K562 (cell line): ENCODE data around the gene ABHD3. TPM values are rescaled to one million over a fixed set of nuclear protein-coding genes. Genes with fewer than 3 reads are reported as not detected.
A peak's percentile ranks its signal among the peaks of the same experiment; 100 is the strongest.

Experiments
- CHD1 ChIP-seq: fragments of 200-600 bp; sonication (generic); IDR thresholded peaks from one replicate; pipeline ENCODE4 v1.6.1; 2012; ENCODE audit warnings: mild to moderate bottlenecking, moderate library complexity, low read length, inconsistent platforms
- COPS2 ChIP-seq: fragments of 450-650 bp; conservative IDR thresholded peaks from 2 replicates; pipeline ENCODE4 v1.6.1; 2016; ENCODE audit warnings: mild to moderate bottlenecking, moderate library complexity
- HCFC1 ChIP-seq: IDR thresholded peaks from 2 replicates; pipeline ENCODE4 v1.6.1; 2012; ENCODE audit warnings: low read depth, low read length, improper control_type of control experiment
- HDAC8 ChIP-seq: fragments of 450-650 bp; IDR thresholded peaks from 2 replicates; pipeline ENCODE4 v1.6.1; 2016; ENCODE audit warnings: mild to moderate bottlenecking, missing genetic modification characterization, moderate library complexity, missing compliant biosample characterization
- LEF1 ChIP-seq: fragments of 450-650 bp; IDR thresholded peaks from 2 replicates; pipeline ENCODE4 v1.6.1; 2016; ENCODE audit warnings: mild to moderate bottlenecking
- POLR2AphosphoS5 ChIP-seq: IDR thresholded peaks from 2 replicates; pipeline ENCODE4 v1.6.1; 2011; ENCODE audit warnings: mild to moderate bottlenecking, low read depth, low read length, moderate library complexity; ENCODE audit not compliant: control insufficient read depth, insufficient read depth
- TGIF2 ChIP-seq: sonication (generic); formaldehyde crosslinking; IDR thresholded peaks from 2 replicates; pipeline ENCODE4 v1.8.1; 2022; ENCODE audit warnings: mild to moderate bottlenecking, missing genetic modification reagents, moderate library complexity
- ZNF263 ChIP-seq: sonication (generic); formaldehyde crosslinking; IDR thresholded peaks from 2 replicates; pipeline ENCODE4 v1.8.0; 2022; ENCODE audit warnings: mild to moderate bottlenecking, missing genetic modification reagents, borderline replicate concordance
- ZNF76 ChIP-seq: fragments of 250-450 bp; sonication (Bioruptor Pico); IDR thresholded peaks from 2 replicates; pipeline ENCODE4 v1.4.0; 2020; ENCODE audit warnings: mild to moderate bottlenecking, moderate library complexity, borderline replicate concordance
- polyA plus RNA-seq, 8 experiments: library from polyadenylated mRNA; depleted of rRNA in 4 of 8; stranded (reverse) in 5 of 8; unstranded in 3 of 8; fragments of >200 nt; fragmentation: Nextera tagmentation in 2 of 8; fragmentation: Illumina TruSeq in 1 of 8; extraction: Ambion mirVana in 2 of 8; extraction: Trizol in 1 of 8; gene quantifications; 2 replicates each; pipeline versions ENCODE4 v1.2.1 to v1.2.3, GENCODE V29; 2011 to 2014; ENCODE audit warnings: inconsistent platforms in 1 of 8, missing spikeins in 1 of 8
- total RNA-seq, 7 experiments: library from RNA; depleted of rRNA in 6 of 7; stranded (reverse); fragments of >200 nt in 6 of 7; fragmentation: Illumina TruSeq in 2 of 7; extraction: Trizol in 2 of 7; gene quantifications; 2 replicates each; pipeline versions ENCODE4 v1.2.1 to v1.2.3, GENCODE V29; 2011 to 2021; ENCODE audit warnings: low replicate concordance in 1 of 7
- TF ChIP-seq, protein P1 (sequence below): fragments of 250-450 bp; sonication (Bioruptor Pico); IDR thresholded peaks from 2 replicates; pipeline ENCODE4 v1.8.0; 2021; ENCODE audit warnings: mild to moderate bottlenecking, moderate library complexity
- TF ChIP-seq, protein P2 (sequence below): sonication (generic); formaldehyde crosslinking; IDR thresholded peaks from 2 replicates; pipeline ENCODE4 v1.8.0; 2023; ENCODE audit warnings: missing genetic modification reagents, mild to moderate bottlenecking, borderline replicate concordance
- TF ChIP-seq, protein P3 (sequence below): fragments of 250-450 bp; sonication (Bioruptor Pico); IDR thresholded peaks from 2 replicates; pipeline ENCODE4 v1.4.0; 2020; ENCODE audit warnings: mild to moderate bottlenecking, moderate library complexity
- TF ChIP-seq, protein P4 (sequence below): fragments of 450-650 bp; IDR thresholded peaks from 2 replicates; pipeline ENCODE4 v1.6.1; 2016; ENCODE audit warnings: mild to moderate bottlenecking
- TF ChIP-seq, protein P5 (sequence below), 3 experiments: IDR thresholded peaks in 2 of 3; conservative IDR thresholded peaks in 1 of 3; 2 replicates each; pipeline ENCODE4 v1.5.1; 2011 to 2012; ENCODE audit warnings: low read length in 3 of 3, mild to moderate bottlenecking in 3 of 3, control low read depth in 2 of 3, improper control_type of control experiment in 1 of 3, inconsistent platforms in 1 of 3, low read depth in 1 of 3, mixed read lengths in 1 of 3, moderate library complexity in 1 of 3; ENCODE audit not compliant: insufficient read depth in 2 of 3

Gene ABHD3
- total and polyA plus RNA-seq, 9 of the 15 experiments (the other 6 are each of a cell fraction or from before 2014, with no cell fraction given) = 6.3 to 38.8 (median 19.4) TPM

DNA sequence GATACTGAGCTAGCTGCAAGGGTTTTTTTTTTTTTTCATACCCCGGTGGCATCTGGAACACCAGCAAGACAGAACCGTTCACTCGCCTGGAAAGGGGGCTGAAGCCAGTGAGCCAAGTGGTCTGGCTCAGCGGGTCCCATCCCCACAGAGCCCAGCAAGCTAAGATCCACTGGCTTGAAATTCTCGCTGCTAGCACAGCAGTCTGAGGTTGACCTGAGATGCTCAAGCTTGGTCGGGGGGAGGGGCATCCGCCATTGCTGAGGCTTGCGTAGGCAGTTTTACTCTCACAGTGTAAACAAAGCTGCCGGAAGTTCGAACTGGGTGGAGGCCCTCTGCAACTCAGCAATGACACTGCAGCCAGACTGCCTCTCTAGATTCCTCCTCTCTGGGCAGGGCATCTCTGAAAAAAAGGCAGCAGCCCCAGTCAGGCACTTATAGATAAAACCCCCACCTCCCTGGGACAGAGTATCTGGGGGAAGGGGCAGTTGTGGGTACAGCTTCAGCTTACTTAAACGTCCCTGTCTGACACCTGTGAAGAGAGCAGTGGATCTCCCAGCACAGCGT, 31.0 kb upstream of the ABHD3 start (continued):
- TF ChIP-seq, protein P1, sequence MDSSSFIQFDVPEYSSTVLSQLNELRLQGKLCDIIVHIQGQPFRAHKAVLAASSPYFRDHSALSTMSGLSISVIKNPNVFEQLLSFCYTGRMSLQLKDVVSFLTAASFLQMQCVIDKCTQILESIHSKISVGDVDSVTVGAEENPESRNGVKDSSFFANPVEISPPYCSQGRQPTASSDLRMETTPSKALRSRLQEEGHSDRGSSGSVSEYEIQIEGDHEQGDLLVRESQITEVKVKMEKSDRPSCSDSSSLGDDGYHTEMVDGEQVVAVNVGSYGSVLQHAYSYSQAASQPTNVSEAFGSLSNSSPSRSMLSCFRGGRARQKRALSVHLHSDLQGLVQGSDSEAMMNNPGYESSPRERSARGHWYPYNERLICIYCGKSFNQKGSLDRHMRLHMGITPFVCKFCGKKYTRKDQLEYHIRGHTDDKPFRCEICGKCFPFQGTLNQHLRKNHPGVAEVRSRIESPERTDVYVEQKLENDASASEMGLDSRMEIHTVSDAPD = no peak
- TF ChIP-seq HDAC8 (tag) (no peak), POLR2AphosphoS5 (peak; percentile 45; the same call in 1 of the 2 replicates), COPS2 (no peak), CHD1 (no peak), ZNF263 (no peak), ZNF76 (no peak), TGIF2 (CRISPR knock-in tag) (no peak), LEF1 (peak; percentile 90), HCFC1 (peak; percentile 26; the same call in 1 of the 2 replicates)
- TF ChIP-seq, protein P2, sequence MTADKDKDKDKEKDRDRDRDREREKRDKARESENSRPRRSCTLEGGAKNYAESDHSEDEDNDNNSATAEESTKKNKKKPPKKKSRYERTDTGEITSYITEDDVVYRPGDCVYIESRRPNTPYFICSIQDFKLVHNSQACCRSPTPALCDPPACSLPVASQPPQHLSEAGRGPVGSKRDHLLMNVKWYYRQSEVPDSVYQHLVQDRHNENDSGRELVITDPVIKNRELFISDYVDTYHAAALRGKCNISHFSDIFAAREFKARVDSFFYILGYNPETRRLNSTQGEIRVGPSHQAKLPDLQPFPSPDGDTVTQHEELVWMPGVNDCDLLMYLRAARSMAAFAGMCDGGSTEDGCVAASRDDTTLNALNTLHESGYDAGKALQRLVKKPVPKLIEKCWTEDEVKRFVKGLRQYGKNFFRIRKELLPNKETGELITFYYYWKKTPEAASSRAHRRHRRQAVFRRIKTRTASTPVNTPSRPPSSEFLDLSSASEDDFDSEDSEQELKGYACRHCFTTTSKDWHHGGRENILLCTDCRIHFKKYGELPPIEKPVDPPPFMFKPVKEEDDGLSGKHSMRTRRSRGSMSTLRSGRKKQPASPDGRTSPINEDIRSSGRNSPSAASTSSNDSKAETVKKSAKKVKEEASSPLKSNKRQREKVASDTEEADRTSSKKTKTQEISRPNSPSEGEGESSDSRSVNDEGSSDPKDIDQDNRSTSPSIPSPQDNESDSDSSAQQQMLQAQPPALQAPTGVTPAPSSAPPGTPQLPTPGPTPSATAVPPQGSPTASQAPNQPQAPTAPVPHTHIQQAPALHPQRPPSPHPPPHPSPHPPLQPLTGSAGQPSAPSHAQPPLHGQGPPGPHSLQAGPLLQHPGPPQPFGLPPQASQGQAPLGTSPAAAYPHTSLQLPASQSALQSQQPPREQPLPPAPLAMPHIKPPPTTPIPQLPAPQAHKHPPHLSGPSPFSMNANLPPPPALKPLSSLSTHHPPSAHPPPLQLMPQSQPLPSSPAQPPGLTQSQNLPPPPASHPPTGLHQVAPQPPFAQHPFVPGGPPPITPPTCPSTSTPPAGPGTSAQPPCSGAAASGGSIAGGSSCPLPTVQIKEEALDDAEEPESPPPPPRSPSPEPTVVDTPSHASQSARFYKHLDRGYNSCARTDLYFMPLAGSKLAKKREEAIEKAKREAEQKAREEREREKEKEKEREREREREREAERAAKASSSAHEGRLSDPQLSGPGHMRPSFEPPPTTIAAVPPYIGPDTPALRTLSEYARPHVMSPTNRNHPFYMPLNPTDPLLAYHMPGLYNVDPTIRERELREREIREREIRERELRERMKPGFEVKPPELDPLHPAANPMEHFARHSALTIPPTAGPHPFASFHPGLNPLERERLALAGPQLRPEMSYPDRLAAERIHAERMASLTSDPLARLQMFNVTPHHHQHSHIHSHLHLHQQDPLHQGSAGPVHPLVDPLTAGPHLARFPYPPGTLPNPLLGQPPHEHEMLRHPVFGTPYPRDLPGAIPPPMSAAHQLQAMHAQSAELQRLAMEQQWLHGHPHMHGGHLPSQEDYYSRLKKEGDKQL = no peak
- TF ChIP-seq, protein P3, sequence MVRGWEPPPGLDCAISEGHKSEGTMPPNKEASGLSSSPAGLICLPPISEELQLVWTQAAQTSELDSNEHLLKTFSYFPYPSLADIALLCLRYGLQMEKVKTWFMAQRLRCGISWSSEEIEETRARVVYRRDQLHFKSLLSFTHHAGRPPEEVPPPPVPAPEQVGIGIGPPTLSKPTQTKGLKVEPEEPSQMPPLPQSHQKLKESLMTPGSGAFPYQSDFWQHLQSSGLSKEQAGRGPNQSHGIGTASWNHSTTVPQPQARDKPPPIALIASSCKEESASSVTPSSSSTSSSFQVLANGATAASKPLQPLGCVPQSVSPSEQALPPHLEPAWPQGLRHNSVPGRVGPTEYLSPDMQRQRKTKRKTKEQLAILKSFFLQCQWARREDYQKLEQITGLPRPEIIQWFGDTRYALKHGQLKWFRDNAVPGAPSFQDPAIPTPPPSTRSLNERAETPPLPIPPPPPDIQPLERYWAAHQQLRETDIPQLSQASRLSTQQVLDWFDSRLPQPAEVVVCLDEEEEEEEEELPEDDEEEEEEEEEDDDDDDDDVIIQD = no peak
- TF ChIP-seq, protein P4, sequence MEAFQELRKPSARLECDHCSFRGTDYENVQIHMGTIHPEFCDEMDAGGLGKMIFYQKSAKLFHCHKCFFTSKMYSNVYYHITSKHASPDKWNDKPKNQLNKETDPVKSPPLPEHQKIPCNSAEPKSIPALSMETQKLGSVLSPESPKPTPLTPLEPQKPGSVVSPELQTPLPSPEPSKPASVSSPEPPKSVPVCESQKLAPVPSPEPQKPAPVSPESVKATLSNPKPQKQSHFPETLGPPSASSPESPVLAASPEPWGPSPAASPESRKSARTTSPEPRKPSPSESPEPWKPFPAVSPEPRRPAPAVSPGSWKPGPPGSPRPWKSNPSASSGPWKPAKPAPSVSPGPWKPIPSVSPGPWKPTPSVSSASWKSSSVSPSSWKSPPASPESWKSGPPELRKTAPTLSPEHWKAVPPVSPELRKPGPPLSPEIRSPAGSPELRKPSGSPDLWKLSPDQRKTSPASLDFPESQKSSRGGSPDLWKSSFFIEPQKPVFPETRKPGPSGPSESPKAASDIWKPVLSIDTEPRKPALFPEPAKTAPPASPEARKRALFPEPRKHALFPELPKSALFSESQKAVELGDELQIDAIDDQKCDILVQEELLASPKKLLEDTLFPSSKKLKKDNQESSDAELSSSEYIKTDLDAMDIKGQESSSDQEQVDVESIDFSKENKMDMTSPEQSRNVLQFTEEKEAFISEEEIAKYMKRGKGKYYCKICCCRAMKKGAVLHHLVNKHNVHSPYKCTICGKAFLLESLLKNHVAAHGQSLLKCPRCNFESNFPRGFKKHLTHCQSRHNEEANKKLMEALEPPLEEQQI = no peak; the same call in 1 of the 2 replicates
- TF ChIP-seq, protein P5, sequence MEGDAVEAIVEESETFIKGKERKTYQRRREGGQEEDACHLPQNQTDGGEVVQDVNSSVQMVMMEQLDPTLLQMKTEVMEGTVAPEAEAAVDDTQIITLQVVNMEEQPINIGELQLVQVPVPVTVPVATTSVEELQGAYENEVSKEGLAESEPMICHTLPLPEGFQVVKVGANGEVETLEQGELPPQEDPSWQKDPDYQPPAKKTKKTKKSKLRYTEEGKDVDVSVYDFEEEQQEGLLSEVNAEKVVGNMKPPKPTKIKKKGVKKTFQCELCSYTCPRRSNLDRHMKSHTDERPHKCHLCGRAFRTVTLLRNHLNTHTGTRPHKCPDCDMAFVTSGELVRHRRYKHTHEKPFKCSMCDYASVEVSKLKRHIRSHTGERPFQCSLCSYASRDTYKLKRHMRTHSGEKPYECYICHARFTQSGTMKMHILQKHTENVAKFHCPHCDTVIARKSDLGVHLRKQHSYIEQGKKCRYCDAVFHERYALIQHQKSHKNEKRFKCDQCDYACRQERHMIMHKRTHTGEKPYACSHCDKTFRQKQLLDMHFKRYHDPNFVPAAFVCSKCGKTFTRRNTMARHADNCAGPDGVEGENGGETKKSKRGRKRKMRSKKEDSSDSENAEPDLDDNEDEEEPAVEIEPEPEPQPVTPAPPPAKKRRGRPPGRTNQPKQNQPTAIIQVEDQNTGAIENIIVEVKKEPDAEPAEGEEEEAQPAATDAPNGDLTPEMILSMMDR (IDR thresholded peaks at IDR 0.05 in 2 of 3, conservative IDR thresholded peaks at IDR 0.05 in 1 of 3; ENCODE audit: insufficient read depth in 2 of 3, low read depth in 1 of 3, low read length in 3 of 3) = no peak
